CD4-positive, CD25-positive, alpha-beta regulatory T cell (primary cell): ENCODE measurements around the gene SEMA4D. TPM values are rescaled to one million over a fixed set of nuclear protein-coding genes. Genes with fewer than 3 reads are reported as not detected.
A peak's percentile ranks its signal among the peaks of the same experiment; 100 is the strongest.

Experiments
- ATAC-seq, 2 donors: fragments of 150-1000 bp; cut with Tn5 transposase; one replicate each; pipeline ENCODE4 v1.10.0; 2021; ENCODE audit warnings: low read depth in 2 of 2, moderate number of reproducible peaks in 2 of 2, moderate library complexity in 1 of 2
- DNase-seq, 3 donors: peaks; one replicate each; pipeline versions ENCODE4 v3.0.0 to v3.0.0-alpha.2; 2012 to 2022; ENCODE audit warnings: mixed read lengths in 1 of 3
- H3K27ac ChIP-seq: one replicate; pipeline ENCODE4 v1.7.0; 2013; ENCODE audit warnings: mild to moderate bottlenecking, low read length; ENCODE audit not compliant: insufficient read depth, poor library complexity, severe bottlenecking
- H3K27me3 ChIP-seq: one replicate; pipeline ENCODE4 v1.7.0; 2013; ENCODE audit warnings: low read length; ENCODE audit not compliant: control insufficient read depth, insufficient read depth
- H3K36me3 ChIP-seq: one replicate; pipeline ENCODE4 v1.7.0; 2013; ENCODE audit warnings: mild to moderate bottlenecking, low read length, moderate library complexity; ENCODE audit not compliant: control insufficient read depth, insufficient read depth
- H3K4me1 ChIP-seq: 2 replicates; pipeline ENCODE4 v1.7.0; 2013; ENCODE audit warnings: mild to moderate bottlenecking, low read length; ENCODE audit not compliant: insufficient read depth, control insufficient read depth, poor library complexity, severe bottlenecking
- H3K4me3 ChIP-seq: one replicate; pipeline ENCODE4 v1.7.0; 2013; ENCODE audit warnings: low read depth, mild to moderate bottlenecking, low read length, moderate library complexity
- H3K9me3 ChIP-seq, 2 experiments: 1 replicate in 1 of 2; 2 replicates in 1 of 2; pipeline ENCODE4 v1.7.0; 2013; ENCODE audit warnings: low read length in 2 of 2, mild to moderate bottlenecking in 1 of 2, moderate library complexity in 1 of 2; ENCODE audit not compliant: control insufficient read depth in 2 of 2
- H3K27ac Mint-ChIP-seq, 3 donors: one replicate each; pipeline ENCODE4 v1.8.0; 2020 to 2022; ENCODE audit warnings: mild to moderate bottlenecking in 3 of 3, mixed read lengths in 3 of 3, moderate library complexity in 2 of 3
- H3K27me3 Mint-ChIP-seq: one replicate; pipeline ENCODE4 v1.8.0; 2022; ENCODE audit warnings: mild to moderate bottlenecking, mixed read lengths
- H3K36me3 Mint-ChIP-seq: one replicate; pipeline ENCODE4 v1.8.0; 2020; ENCODE audit warnings: mixed read lengths
- H3K4me1 Mint-ChIP-seq, 4 donors: one replicate each; pipeline ENCODE4 v1.8.0; 2020 to 2022; ENCODE audit warnings: mixed read lengths in 4 of 4, mild to moderate bottlenecking in 1 of 4
- H3K4me3 Mint-ChIP-seq, 4 donors: one replicate each; pipeline ENCODE4 v1.8.0; 2020 to 2022; ENCODE audit warnings: mild to moderate bottlenecking in 4 of 4, mixed read lengths in 4 of 4, moderate library complexity in 3 of 4
- H3K9me3 Mint-ChIP-seq, 7 donors: one replicate each; pipeline ENCODE4 v1.8.0; 2020 to 2022; ENCODE audit warnings: mixed read lengths in 7 of 7, mild to moderate bottlenecking in 3 of 7, moderate library complexity in 2 of 7
- polyA plus RNA-seq, 4 donors: library from polyadenylated mRNA; unstranded; fragments of 300-500 nt; fragmentation: Illumina TruSeq; gene quantifications; one replicate each; pipeline ENCODE4 v1.2.3, GENCODE V29; 2021
- total RNA-seq: library from RNA; stranded (reverse); gene quantifications from one replicate; pipeline ENCODE4 v1.2.3, GENCODE V29; 2022

Gene SEMA4D
- total and polyA plus RNA-seq, 5 donors from 2014 or later = 67.5 to 480 (median 90.5) TPM

DNA sequence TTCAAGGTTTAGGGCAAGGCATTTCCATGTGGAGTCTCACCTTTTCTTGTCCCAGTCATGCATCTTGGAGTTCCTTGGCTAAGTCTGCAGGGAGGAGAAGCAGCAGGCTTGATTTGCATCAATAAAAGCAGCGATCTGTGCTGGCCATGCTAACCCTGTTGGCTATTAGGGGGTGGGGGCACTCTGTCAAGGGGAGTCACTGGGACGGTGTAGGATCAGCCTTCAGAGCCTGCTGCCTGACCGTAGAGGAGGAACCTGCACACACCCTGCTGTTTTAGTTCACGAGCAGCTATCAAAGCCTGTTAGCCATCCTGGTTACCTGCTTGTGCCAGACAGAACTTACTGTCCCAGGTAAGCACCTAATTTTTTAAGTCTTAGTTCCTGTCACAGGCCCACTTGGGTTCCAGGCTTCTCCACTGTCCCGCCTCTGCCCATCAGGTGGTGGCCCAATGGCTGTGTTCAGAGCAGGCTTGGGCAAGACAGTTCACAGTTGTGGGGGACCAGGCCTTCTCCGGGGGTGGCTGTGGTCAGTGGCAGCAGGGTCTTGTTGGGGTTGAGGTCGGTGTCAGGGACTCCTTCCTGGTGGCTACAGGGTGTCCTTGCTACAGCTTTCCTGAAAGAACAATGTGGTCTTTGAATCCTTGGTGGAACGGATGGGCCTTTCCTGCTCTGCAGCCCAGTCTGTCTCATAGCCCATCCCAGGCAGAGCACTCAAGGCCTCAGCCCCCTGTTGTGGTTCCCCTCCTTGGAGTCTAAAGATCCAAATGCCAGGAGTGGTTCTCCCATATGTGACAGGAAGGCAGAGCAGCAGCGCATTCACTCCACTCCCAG, 135.9 kb downstream of the SEMA4D start:
- Mint-ChIP-seq H3K36me3 (peaks cover 28% of the 10 kb centered on the region), H3K27ac (no peak overlapping the region)
- H3K36me3 ChIP-seq = peaks cover 57% of the 10 kb centered on the region

DNA sequence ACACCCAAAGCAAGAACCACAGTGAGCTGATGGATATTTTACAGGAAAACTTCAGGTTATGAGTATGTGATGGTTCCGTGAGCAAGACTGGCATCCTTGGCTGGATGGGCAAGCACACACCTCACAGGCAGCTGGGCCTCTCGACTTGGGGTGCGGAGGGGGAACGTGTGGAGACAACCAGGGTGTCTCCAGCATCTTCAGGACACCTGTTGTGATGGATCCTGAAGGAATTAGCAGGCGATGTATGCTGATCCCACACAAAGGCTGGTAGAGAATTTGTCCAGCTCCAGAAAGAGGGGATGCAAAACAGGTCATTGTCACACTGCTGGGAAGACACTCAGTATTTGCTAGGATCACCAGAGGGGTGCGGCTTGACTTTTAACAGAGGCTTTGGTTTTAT, 136.9 kb downstream of the SEMA4D start:
- no peaks in the 10 kb centered on the region for H3K27me3 Mint-ChIP-seq

More for the DNA sequence above, 135.9 kb downstream of the SEMA4D start:
- Histone ChIP-seq H3K27ac (no peak overlapping the region), H3K9me3 (no peaks in the 10 kb centered on the region), H3K27me3 (no peaks in the 10 kb centered on the region), H3K4me1 (no peaks in the 10 kb centered on the region), H3K4me3 (no peak overlapping the region)
- H3K4me3 Mint-ChIP-seq = peak overlapping the region in 1 of 4 donors; percentile 47
- DNase-seq (no peak), ATAC-seq (no peak)
- no peaks in the 10 kb centered on the region for H3K27me3 Mint-ChIP-seq
- peaks cover 0 to 26% (median 8%) of the 10 kb centered on the region in 4 donors for H3K4me1 Mint-ChIP-seq
- no peaks in the 10 kb centered on the region for H3K9me3 Mint-ChIP-seq

GRCh38 chr9:89360465-89360864, 137.4 kb downstream of the SEMA4D start:
- H3K36me3 ChIP-seq = peaks cover 72% of the 10 kb centered on the region
- no peak for ATAC-seq
- Mint-ChIP-seq H3K4me3 (peak overlapping the region in 1 of 4 donors; percentile 63), H3K4me1 (peaks cover 0 to 21% (median 11%) of the 10 kb centered on the region in 4 donors), H3K27me3 (no peaks in the 10 kb centered on the region), H3K36me3 (peaks cover 39% of the 10 kb centered on the region), H3K27ac (peak overlapping the region in 2 of 3 donors; percentile 81 to 89), H3K9me3 (no peaks in the 10 kb centered on the region)
- no peak for DNase-seq
- no peaks in the 10 kb centered on the region for H3K27me3 ChIP-seq
- no peaks in the 10 kb centered on the region for H3K9me3 ChIP-seq
- no peaks in the 10 kb centered on the region for H3K4me1 ChIP-seq
- no peak overlapping the region for H3K27ac ChIP-seq
- H3K4me3 ChIP-seq = no peak overlapping the region

More for the DNA sequence above, 136.9 kb downstream of the SEMA4D start:
- peak overlapping the region in 1 of 4 donors; percentile 3 for H3K4me3 Mint-ChIP-seq
- peaks cover 34% of the 10 kb centered on the region for H3K36me3 Mint-ChIP-seq
- no peaks in the 10 kb centered on the region for H3K9me3 Mint-ChIP-seq
- DNase-seq (no peak), ATAC-seq (no peak)
- peaks cover 0 to 21% (median 11%) of the 10 kb centered on the region in 4 donors for H3K4me1 Mint-ChIP-seq
- no peaks in the 10 kb centered on the region for H3K9me3 ChIP-seq
- H3K4me1 ChIP-seq = no peaks in the 10 kb centered on the region
- no peak overlapping the region for H3K27ac ChIP-seq
- H3K27ac Mint-ChIP-seq = peak overlapping the region in 2 of 3 donors; percentile 42 to 89
- H3K36me3 ChIP-seq = peaks cover 67% of the 10 kb centered on the region
- H3K4me3 ChIP-seq = no peak overlapping the region
- H3K27me3 ChIP-seq = no peaks in the 10 kb centered on the region

- Mint-ChIP-seq H3K27ac (no peak overlapping the region), H3K36me3 (peaks cover 39% of the 10 kb centered on the region), H3K27me3 (no peaks in the 10 kb centered on the region), H3K4me3 (no peak overlapping the region), H3K4me1 (peaks cover 0 to 21% (median 11%) of the 10 kb centered on the region in 4 donors), H3K9me3 (no peaks in the 10 kb centered on the region)
- Histone ChIP-seq H3K27me3 (no peaks in the 10 kb centered on the region), H3K4me1 (no peaks in the 10 kb centered on the region), H3K9me3 (no peaks in the 10 kb centered on the region), H3K4me3 (no peak overlapping the region), H3K27ac (no peak overlapping the region), H3K36me3 (peaks cover 79% of the 10 kb centered on the region)
- DNase-seq = no peak
- no peak for ATAC-seq
These were observed 138.1 kb downstream of the SEMA4D start for GRCh38 chr9:89359751-89360261.

DNA sequence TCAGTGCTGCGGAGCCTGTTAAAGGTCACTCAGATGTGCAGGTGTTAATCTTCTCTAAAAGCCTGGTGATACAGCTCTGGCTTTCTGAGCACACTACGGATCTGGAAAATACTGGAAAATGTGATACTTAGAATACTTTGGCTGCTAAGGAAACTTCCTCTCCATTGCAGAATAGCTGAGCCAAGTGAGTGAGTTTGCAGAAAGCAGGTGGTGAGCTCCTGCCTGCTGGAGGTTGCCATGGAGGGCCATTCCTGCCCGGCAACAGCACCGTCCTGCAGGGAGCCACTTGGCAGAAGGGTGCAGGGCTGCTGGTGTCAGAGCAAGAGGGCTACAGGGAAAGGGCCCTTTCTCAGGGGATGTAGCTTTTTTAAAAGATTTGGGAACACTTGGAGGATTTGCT, 138.9 kb downstream of the SEMA4D start:
- Histone ChIP-seq H3K9me3 (no peaks in the 10 kb centered on the region), H3K4me3 (no peak overlapping the region), H3K27me3 (no peaks in the 10 kb centered on the region), H3K27ac (no peak overlapping the region), H3K36me3 (peaks cover 87% of the 10 kb centered on the region), H3K4me1 (no peaks in the 10 kb centered on the region)
- Mint-ChIP-seq H3K27ac (peak overlapping the region; percentile 42 to 82 (median 49)), H3K36me3 (peaks cover 45% of the 10 kb centered on the region), H3K27me3 (no peaks in the 10 kb centered on the region), H3K4me3 (no peak overlapping the region), H3K9me3 (no peaks in the 10 kb centered on the region), H3K4me1 (peaks cover 0 to 22% (median 11%) of the 10 kb centered on the region in 4 donors)
- DNase-seq (no peak), ATAC-seq (no peak)

- Histone ChIP-seq H3K9me3 (no peaks in the 10 kb centered on the region), H3K27ac (no peak overlapping the region), H3K36me3 (peaks cover 93% of the 10 kb centered on the region), H3K4me3 (no peak overlapping the region), H3K4me1 (no peaks in the 10 kb centered on the region), H3K27me3 (no peaks in the 10 kb centered on the region)
- H3K27ac Mint-ChIP-seq = peak overlapping the region; percentile 42 to 82 (median 49)
- peaks cover 49% of the 10 kb centered on the region for H3K36me3 Mint-ChIP-seq
- DNase-seq (no peak), ATAC-seq (no peak)
- H3K27me3 Mint-ChIP-seq = no peaks in the 10 kb centered on the region
- peaks cover 0 to 26% (median 13%) of the 10 kb centered on the region in 4 donors for H3K4me1 Mint-ChIP-seq
- no peaks in the 10 kb centered on the region for H3K9me3 Mint-ChIP-seq
- H3K4me3 Mint-ChIP-seq = no peak overlapping the region
These were observed 139.5 kb downstream of the SEMA4D start for GRCh38 chr9:89358376-89358916.

- peak overlapping the region in 2 of 3 donors; percentile 20 to 56 for H3K27ac Mint-ChIP-seq
- DNase-seq = no peak
- H3K4me3 Mint-ChIP-seq = peak overlapping the region in 1 of 4 donors; percentile 83
- peaks cover 97% of the 10 kb centered on the region for H3K36me3 ChIP-seq
- no peak overlapping the region for H3K27ac ChIP-seq
- no peak overlapping the region for H3K4me3 ChIP-seq
- H3K9me3 ChIP-seq = no peaks in the 10 kb centered on the region
- H3K27me3 Mint-ChIP-seq = no peaks in the 10 kb centered on the region
- H3K4me1 Mint-ChIP-seq = peaks cover 3 to 25% (median 17%) of the 10 kb centered on the region in 4 donors
- H3K36me3 Mint-ChIP-seq = peaks cover 52% of the 10 kb centered on the region
- peaks cover 6% of the 10 kb centered on the region for H3K4me1 ChIP-seq
- ATAC-seq = no peak
- H3K27me3 ChIP-seq = no peaks in the 10 kb centered on the region
- no peaks in the 10 kb centered on the region for H3K9me3 Mint-ChIP-seq
These were observed 140.3 kb downstream of the SEMA4D start for GRCh38 chr9:89357331-89358197.
